Activated T-helper 9 cell treated with anti-CD3 and anti-CD28 coated beads, Interleukin-2, amount 50 U/mL, for 16 hours (primary cell): Measurements from ENCODE around the gene PARP8.
"Not testable (repeated sequence)": the region's sequence is repeated elsewhere in the genome, so short reads cannot be mapped to it uniquely, and the experiment has no call there.

Experiments used
- DNase-seq: peaks from one replicate; pipeline ENCODE4 v3.0.0-alpha.2; 2020; ENCODE audit warnings: low read depth

The PARP8 gene

DNA sequence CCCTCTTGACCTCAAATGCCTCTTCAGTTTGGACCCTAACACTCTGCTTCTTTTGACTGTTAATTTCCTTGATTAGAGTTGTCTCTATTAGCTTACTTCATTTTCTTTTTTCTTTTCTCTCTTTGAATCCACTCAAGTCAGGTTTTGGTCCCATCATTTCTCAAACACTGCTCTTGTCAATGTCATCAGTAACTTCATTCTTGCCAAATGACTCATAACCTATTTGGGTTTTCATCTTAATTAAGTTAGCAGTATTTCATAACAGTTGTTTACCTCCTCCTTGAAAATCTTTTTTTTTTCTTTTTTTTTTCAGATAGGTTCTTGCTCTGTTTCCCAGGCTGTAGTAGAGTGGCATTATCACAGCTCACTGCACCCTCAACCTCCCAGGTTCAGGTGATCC is 119.6 kb downstream of the PARP8 start:
- DNase-seq: no peak

DNA sequence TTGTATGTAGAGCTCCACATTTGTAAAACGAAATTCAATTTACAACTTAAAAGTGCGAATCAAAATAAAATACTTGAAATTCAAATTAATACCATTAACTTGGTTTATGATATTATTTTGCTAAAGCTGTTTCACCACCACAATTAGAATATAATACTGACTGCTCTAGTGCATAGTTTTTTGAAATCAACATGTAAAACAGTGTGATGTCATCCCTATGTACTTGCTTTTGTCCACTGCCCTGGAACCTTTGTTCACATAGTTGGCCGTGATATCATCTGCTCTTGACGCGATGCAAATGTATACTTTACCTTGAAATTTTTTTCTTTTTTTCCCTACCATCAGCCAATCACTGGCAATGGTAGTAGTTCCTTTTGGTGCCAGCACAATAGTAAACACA is 125.4 kb downstream of the PARP8 start:
- DNase-seq: no peak

DNA sequence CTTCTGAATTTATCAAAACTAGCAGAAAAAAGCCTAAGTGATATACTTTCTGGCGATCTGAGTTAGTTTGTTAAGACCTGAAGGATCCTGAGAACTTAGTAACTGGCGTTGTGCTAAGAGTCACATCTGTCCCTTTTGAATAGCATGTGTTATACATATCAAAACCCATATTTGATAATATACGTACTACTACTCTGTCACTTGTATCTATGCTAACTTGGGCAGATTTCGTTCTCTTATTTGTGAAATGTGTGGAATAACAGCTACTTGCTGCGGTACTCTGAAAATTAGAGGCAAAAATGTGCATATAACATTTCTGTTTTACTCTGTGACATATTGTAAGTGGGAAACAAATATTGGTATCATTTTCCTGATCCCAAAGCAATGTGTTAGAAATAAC is 126.4 kb downstream of the PARP8 start:
- DNase-seq: no peak

DNA sequence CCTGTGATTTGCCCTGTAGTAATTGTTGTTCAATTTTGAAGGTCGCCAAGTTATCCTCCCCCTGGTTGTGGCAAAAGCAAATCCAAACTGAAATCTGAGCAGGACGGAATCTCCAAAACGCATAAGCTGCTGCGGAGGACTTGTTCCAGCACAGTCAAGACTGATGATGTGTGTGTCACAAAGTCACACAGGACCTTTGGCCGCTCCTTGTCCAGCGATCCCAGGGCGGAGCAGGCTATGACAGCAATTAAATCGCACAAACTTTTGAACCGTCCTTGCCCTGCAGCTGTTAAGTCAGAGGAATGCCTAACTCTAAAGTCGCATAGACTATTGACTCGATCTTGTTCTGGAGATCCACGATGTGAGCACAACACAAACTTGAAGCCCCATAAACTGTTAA is 128.4 kb downstream of the PARP8 start:
- DNase-seq: no peak

DNA sequence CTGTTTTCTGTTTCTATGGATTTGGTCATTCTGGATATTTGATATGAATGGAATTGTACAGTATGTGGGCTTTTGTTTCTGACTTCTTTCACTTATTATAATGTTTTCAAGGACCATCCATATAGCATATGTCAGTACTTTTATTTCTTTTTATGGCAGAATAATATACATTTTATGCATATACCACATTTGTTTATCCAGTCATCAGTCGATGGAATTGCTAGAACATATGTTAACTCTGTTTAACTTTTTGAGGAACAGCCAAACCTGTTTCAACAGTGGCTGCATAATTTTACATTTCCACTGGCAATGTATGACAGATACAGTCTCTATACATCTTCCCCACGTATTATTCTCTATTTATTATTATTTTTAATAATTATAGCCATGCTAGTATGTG is 131.6 kb downstream of the PARP8 start:
- no peak for DNase-seq

DNA sequence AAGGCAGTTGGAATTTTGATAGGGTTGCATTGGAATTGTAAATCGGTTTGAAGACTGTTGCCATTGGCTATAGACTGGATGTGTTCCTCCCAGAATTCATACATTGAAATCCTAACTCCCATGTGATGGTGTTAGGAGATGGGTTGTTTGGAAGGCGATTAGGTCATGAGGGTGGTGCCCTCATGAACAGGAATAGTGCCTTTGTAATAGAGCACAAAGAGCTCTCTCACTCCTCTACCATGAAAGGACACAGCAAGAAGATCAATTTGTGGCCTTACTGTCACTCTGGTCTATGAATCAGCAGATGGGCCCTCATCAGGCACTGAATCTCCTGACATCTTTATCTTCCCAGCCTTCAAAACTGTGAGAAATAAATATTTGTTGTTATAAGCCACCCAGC is 133.2 kb downstream of the PARP8 start:
- no peak for DNase-seq

DNA sequence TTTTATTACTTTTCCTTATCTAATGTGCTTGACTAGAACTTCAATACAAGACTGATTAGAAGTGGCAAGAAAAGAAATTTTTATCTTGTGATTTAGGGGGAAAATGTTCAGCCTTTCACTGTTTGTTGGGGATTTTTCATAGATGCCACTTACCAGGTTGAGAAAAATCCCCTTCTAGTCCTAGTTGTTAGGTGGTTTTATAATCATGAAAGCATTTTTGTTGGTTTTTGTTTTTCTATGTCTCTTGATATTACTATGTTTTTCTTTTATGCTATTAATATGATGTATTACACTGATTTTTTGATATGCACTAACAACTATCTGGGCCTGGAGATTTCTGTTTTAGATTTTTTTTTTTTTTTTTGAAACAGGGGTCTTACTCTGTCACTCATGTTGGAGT is 134.0 kb downstream of the PARP8 start:
- DNase-seq: no peak

DNA sequence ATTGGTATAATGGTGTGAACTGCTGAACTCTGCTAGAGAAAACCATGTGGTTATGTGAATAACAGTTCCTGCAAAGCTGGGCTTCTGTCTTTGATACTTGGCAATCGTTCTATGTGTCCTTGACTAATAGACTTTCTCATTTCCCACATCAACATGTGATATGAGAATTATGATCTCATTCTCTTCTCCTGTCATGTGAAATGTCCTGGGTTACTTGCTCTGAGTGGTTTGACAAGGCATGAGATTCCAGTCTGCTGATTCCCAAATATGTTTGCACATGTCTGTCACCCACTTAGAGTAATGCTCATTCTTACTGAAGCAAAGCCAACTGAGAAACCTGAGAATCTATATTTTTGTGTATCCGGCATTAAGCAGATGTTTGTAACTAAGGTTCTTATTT is 141.2 kb downstream of the PARP8 start:
- no peak for DNase-seq

DNA sequence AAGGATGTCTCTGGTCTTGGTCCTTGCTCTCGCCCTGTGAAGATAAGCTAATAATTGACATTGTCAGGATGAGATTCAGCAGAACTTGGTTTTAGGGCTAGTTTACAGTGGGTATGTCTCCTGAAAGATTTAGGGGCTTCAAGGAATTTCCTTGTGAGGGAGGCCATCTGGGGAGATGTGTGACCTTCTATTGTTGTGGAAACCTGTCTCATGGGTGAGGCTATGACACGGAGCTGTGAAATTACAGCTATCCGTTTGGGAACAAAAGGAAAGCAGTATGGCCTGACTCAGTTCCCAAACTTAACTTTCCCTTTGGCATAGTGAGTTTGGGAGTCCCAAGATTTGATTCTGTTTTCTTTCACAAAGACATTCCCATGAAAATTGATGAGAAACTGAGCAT is 142.0 kb downstream of the PARP8 start:
- no peak for DNase-seq

DNA sequence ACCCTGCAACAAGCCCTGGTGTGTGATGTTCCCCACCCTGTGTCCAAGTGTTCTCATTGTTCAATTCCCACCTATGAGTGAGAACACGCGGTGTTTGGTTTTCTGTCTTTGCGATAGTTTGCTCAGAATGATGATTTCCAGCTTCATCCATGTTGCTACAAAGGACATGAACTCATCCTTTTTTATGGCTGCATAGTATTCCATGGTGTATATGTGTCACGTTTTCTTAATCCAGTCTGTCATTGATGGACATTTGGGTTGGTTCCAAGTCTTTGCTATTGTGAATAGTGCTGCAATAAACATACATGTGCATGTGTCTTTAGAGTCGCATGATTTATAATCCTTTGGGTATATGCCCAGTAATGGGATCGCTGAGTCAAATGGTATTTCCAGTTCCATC is 145.3 kb downstream of the PARP8 start:
- not testable (repeated sequence) for DNase-seq

DNA sequence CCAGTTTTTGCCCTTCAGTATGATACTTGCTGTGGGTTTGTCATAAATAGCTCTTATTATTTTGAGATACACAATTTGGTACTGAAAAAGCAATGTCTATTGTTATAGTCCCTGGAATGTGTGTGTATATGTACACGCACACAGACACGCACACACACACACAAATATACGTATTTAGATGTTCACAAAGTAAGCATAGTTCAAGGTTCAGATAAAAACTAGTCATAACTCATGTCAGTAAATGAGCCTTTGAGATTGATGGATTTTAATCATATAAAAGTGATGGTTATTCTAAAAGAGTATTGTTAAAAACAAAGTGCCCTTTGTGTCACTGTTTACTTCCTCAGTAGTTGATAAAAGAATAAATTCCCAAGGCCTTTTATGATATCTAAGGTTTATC is 147.3 kb downstream of the PARP8 start:
- no peak for DNase-seq

DNA sequence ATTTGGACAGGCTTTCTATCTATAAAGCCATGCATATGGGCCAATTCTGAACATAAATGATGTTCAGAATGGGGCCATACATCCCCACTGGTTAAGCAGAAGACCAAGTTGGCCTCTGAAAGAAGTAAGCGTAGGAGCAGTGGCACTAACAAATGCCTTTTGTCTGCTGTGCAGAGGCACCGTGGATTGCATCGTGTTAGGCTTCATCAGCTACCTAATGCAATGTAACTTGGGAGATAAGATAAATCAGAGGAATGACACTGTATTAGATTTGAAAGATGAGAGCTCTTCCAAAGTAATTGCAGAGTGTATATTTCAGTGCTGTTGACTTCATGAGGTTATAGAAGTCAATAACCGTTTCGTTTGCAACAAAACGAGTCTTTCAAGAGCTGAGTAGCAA is 148.1 kb downstream of the PARP8 start:
- DNase-seq: no peak

DNA sequence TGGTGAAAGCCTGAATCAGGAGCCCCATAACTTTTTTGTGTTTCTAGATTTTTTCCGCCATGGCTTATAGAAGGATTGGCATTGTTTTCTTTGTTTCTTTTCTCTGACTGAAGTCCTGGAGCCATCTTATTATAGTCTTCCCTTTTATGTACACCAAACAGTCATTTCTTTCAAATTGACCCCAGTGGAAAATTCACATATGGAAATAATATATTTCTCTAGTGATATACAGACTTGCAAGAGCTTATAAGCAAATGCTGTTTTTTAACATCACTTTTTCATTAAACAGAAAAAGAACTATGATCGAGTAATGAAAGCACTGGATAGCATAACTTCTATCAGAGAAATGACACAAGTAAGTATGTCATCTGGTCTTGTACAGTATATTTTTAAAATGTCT is 155.6 kb downstream of the PARP8 start:
- DNase-seq: no peak

DNA sequence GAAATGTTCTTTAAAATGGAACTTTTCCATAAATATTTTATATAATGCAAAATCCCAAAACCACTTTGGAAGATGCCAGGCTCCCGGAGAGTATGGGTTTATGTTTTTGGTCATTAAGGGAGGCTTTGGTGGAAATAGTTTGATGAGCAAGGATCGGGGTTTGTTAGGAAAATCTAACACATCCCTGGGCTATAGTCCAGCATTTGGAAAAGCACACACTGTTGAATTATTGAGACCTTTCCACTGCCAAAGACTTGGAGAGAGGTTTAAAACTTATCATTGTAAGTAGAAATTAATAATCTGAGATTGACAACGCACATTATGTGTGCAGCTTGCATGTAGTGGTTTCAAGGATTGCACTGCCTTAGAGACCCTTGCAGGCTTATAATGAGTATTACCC is 156.3 kb downstream of the PARP8 start:
- DNase-seq: no peak

DNA sequence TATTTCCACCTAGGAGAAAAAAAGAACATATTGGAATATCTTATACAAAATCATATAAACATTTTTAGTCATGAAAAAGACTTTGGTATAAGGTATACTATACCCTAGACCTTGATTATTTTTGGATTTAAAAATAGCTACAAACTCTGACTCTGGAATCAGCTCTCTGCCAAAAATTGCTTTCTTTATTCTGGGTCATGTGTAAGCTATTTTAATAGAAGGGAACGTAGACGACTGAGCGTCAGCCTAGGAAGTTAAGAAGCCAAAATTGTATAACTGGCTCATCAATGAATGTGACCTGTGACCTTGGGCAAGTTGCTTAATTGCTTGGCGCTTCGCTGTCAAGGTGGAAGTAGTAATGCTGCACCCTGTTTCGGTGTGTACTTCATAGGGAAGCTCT is 157.1 kb downstream of the PARP8 start:
- DNase-seq: no peak

DNA sequence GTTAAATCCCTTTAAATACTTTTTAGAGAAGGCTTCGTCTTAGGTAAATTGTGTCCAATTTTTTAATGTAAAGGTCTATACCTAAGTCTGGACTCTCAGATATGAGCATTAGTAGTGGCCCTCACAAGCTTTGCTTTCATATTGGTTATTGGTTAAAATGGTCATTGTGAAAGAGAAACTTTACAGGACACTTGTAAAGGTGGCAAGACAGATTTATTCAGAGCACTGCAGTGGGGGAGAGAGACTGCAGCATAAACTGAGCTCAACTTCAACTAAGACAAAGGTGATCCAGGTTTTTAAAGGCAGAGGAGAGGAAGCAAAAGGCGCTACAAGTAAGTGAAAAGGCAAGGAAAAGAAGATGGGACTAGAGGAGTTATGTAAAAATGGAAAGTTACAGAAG is 157.7 kb downstream of the PARP8 start:
- no peak for DNase-seq

DNA sequence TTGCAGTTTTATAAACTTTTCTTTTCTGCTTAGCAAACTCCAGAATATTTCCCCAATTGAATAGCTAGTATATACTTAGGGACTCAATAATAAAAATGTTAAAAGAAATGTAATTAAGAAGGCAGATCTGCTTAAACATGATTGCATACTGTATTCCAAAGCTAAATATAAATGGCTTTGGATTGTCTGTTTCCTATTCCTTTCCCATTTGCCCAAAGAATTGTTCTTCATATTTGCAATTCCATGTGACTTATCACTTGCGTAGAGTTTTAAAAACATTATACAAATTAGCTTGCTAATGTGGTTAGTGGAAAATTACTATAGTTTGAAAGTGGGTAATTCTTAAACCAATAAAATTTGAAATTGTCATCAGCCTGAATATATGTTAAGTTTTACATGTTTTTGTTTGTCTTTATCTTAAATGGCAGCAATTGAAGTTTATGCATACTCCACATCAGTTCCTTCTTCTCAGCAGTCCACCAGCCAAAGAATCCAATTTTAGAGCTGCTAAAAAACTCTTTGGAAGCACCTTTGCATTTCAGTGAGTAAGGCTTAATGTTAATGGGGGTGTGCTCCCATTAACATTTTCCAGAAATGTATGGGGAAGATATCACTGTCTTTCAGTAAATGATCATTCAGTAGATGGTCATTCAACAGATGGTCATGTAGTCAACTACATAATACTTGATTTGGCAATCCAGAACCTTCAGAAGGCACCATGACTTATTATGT is 161.2 kb downstream of the PARP8 start:
- DNase-seq: no peak

DNA sequence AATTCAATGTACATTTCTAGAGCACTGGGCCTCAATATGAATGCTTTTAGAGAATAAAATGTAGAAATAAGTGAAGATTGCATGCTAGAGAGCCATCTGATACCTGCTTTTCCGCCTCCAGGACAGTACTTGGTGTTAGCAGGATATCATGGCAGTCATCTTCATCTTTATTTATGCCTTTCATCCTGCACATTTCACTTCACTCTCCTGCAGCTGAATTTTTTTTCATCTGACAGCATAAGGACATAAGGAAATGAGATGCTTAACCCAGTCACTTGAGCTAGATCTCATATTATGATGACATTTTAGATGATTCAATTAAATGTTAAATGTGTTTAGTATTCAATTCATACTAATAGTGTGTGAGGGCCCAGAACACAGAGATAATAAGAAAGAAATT is 162.6 kb downstream of the PARP8 start:
- no peak for DNase-seq

DNA sequence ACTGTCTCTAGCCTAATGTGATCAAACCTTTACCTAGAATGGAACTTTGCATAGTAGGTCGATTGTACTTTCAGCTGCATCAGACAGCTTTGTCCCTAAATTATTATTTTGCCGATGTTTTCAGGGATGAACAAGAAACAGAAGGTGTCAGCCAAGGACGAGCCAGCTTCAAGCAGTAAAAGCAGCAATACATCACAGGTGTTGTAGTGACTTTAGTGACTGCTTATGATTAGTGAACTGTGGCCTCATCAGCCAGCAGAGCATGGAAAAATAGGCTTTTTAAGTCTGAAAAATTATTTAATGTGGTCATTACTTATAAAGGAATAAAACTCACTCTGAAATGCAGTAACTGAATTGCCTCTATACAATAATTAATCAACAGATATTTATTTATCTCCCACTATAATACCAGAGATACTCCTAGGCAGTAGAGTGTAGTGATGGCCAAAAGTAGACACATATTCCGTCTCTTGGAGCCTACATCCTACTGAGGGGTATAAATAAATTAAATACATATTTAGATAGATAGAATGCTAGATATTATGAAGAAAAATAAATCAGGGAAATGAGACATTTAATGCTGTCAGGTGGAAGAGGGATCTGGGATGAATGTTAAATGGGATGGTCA is 166.3 kb downstream of the PARP8 start:
- no peak for DNase-seq

DNA sequence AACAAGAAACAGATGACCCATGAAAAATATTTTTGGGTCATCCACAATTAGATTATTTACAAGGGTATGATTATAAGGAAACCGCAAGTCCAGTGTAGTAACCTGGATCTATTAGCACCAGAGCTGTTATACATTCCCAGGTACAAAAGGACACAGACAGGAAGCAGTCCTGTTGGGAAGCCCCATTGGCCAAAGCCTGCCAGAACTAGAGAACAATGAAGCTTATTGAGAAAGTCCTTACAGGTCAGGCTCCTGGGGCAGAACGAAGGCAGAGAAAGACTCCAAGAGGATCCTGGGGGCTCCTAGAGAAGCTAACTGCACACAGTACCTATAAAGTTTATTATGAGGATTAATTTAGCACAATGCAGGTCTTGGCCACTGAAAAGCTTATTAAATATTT is 169.9 kb downstream of the PARP8 start:
- no peak for DNase-seq

DNA sequence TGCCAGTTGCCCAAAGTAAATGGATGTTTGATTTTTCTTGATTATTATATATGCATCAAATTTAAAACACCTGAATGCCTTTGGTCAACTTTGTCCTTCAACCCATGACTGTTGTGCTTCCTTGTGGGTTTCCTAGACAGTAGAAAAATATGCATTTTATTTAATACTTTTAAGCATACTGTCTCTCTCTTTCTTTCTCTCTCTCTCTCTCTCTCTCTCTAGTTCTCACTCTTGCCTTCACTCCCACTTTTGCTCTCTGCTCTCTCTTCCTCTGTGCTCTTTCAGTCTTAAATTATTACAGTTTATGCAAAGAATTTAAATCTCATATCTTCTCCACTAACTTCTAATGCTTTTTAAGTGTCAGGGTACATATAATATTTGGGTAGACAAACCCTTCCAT is 173.0 kb downstream of the PARP8 start:
- no peak for DNase-seq

DNA sequence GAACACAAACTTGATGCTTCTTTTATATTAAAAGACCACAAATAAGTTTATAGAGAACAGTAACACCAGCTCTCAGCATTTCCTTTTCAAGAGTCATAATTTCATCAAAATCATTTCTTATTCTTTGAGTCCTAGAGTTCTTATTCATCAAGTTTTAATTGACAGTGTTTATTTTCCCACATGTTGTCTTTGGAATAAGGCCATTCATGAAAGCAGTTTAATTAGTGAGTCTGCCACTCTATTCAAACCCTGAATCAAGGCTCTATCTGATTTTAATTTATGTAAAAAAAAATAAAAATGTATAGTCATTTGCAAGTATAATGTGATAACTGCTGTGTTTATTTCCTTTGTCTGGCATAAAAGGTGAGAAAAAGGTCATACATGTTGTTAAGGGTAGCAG is 176.7 kb downstream of the PARP8 start:
- no peak for DNase-seq

DNA sequence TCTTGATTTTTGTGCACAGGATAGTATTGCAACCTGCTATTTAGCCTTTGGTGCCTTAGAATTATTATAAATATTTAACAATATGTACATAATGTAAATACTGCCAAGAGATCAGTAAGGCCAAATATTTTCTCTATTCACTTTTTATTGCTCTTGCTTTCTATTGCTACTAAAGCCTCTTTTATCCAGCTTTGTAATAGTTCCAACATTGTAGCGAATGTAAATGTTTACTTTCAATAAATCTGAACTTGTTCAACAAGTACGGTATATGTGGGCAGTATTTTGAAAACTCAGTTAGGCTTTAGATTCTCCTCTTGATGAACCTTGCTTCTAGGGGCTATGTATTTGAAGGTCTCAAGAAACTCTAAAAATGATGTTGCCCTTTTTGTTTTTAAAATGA is 179.8 kb downstream of the PARP8 start:
- no peak for DNase-seq

DNA sequence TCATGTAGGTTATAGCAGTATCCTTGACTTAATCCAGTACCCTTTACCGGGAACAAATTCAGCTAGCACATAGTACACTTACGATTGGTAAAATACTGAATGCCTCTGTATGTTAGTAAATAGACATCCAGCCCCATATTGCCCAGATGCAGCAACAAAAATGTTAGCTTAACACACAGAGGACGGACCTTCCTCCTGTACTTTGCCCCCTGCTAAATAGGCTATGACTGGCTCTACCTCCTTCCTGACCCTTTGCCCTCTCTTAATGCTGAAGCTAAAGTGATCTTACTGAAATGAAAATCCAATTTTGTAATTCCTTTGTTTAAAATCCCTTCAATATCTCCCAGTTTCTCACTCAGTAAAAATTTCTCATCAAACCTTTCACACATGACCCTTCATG is 183.1 kb downstream of the PARP8 start:
- DNase-seq: no peak
